Esophagus muscularis mucosa (tissue), 3 donors: ENCODE data around the gene PRM2.

Source experiments
- POLR2A ChIP-seq: fragments of 450-650 bp; IDR thresholded peaks from one replicate; pipeline ENCODE4 v1.6.1; 2017; ENCODE audit warnings: antibody characterized with exemption, moderate library complexity, mild to moderate bottlenecking, low read depth
- TF ChIP-seq, protein P1 (sequence below), 3 experiments: fragments of 200-600 bp in 2 of 3; fragments of 450-650 bp in 1 of 3; sonication (generic) in 2 of 3; IDR thresholded peaks; one replicate each; pipeline ENCODE4 v1.5.1; 2017 to 2019; ENCODE audit warnings: antibody characterized with exemption in 3 of 3, mild to moderate bottlenecking in 2 of 3, moderate library complexity in 1 of 3

DNA sequence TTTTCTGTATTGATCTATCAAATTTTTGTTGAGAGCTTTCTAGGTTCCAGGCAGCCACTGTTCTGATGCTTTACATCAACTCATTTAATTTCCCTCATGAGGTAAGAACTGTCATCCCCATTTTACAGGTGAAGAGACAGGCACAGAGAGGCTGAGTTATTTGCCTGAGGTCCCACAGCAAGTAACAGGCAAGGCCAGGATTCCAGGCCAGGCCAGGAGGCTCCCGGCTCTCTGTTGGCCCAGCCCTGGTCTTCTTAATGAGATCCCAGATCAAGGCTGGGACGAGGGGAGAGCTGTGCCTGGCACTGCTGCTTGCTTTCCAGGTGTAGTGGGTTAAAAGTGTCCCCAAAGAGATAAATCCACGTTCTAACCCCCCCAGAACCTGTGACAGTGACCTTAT, 46.5 kb upstream of the PRM2 start:
- TF ChIP-seq POLR2A: no peak
- TF ChIP-seq, protein P1, sequence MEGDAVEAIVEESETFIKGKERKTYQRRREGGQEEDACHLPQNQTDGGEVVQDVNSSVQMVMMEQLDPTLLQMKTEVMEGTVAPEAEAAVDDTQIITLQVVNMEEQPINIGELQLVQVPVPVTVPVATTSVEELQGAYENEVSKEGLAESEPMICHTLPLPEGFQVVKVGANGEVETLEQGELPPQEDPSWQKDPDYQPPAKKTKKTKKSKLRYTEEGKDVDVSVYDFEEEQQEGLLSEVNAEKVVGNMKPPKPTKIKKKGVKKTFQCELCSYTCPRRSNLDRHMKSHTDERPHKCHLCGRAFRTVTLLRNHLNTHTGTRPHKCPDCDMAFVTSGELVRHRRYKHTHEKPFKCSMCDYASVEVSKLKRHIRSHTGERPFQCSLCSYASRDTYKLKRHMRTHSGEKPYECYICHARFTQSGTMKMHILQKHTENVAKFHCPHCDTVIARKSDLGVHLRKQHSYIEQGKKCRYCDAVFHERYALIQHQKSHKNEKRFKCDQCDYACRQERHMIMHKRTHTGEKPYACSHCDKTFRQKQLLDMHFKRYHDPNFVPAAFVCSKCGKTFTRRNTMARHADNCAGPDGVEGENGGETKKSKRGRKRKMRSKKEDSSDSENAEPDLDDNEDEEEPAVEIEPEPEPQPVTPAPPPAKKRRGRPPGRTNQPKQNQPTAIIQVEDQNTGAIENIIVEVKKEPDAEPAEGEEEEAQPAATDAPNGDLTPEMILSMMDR (IDR thresholded peaks at IDR 0.05): no peak
